ENCODE measurements around the gene HTR4.

DNA sequence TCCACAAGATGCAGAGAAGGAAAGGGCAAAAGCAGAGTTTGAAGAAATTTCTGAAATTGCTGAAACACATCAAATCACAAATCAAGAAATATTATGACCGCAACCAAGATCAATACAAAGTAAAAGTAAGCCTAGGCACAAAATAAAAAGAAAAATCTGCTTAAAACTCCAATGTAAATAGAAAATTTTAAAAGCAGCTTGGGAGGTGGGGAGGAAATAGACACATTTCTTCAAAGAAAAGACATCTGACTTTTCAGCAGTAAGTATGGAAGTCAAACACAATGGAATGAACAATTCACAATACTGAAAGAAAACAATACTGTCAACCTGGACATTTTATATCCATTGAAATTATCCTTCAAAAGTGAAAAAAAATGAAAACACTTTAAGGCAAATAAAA, 55.1 kb downstream of the HTR4 start:
- TF ChIP-seq YY1 (IDR thresholded peaks at IDR 0.05; ENCODE audit: insufficient read depth, insufficient read length) (no peak), ZNF274 (IDR thresholded peaks at IDR 0.05; ENCODE audit: low read depth, low read length) (no peak), SUZ12 (IDR thresholded peaks at IDR 0.05; ENCODE audit: extremely low read depth, insufficient read depth, insufficient read length) (no peak)
